Measurements from ENCODE around the gene ZNF865. TPM values are rescaled to one million over a fixed set of nuclear protein-coding genes. Genes with fewer than 3 reads are reported as not detected.
A peak's percentile ranks its signal among the peaks of the same experiment; 100 is the strongest.

The ZNF865 gene
- total and polyA plus RNA-seq, 2 donors (not counting 1 experiment from before 2014, with no cell fraction given) = 11.3 to 22.7 TPM

DNA sequence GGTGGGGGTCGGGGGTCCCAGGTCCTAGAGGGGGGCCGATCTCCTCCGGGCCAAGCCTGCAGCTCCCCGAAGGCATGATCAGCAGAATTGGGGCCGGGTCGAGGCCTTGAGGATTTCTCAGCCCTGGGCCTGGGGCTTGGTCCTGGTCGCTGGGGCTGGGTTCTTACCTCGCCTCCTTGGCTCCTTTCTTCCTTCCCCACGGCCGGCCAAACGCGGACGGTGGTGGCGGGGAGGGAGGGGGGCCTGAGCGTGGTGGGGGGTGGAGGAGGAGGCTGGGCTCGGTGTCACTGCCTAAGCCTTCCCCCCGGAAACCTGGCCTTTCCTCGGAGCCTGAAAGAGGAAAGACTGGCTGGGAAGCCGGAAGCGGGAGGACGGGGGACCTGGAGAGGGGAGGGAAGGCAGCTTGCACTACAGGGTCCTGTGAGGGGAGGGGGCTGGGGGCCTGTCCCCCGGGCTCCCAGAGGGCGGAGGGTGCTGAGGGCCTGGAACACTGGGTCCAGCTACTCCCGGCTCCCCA lies 24.8 kb upstream of the ZNF865 start, which contains the start of gene ZNF579:
TSS of gene ZNF579 (minus strand) at position 221 of the 517 bp plus-strand sequence. CDS start 1,209 bp downstream, outside the sequence.
- ATAC-seq (ENCODE audit: low read depth) (peak; percentile 71), DNase-seq (peak; percentile 83)

More for the DNA sequence above, 24.8 kb upstream of the ZNF865 start, which contains the start of gene ZNF579:
- no peaks in the 10 kb centered on the region for H3K36me3 ChIP-seq (replicated peaks in 1 of 2; ENCODE audit: control extremely low read depth in 1 of 2, control insufficient read depth in 1 of 2, extremely low read depth in 1 of 2, insufficient read depth in 2 of 2, low read length in 1 of 2)
- intact Hi-C loops (cut with micrococcal nuclease) = loop anchor here (2.0 kb wide), 1 partner anchor 18 kb away; the partner anchor contains the start of gene FIZ1
- no peaks in the 10 kb centered on the region for H3K9me3 Mint-ChIP-seq (ENCODE audit: insufficient read depth)
- H3K27ac Mint-ChIP-seq = peak within 1 kb of the TSS; percentile 68
- 1% methylated on average over 8 of the region's 24 CpGs for WGBS (ENCODE audit: insufficient coverage)
- POLR2A ChIA-PET = interaction anchor here (0.6 to 1.9 kb wide), 4 partner anchors 14 to 26 kb away, joined by 3 to 8 read pairs (median 5); partner anchors contain the start of genes FIZ1 and ZNF865
- H3K4me3 ChIP-seq (ENCODE audit: control extremely low read depth in 1 of 5, extremely low read depth in 1 of 5, insufficient read depth in 1 of 5, low read depth in 2 of 5, low read length in 4 of 5) = peak within 1 kb of the TSS; percentile 19 to 78 (median 69)
- H3K4me3 Mint-ChIP-seq = peak within 1 kb of the TSS; percentile 83
- no peaks in the 10 kb centered on the region for H4K20me1 ChIP-seq (ENCODE audit: control insufficient read depth, insufficient read depth, low read length, poor library complexity, severe bottlenecking)
- peak within 1 kb of the TSS; percentile 93 for H3K4me2 ChIP-seq (replicated peaks; ENCODE audit: low read depth, low read length, poor library complexity, severe bottlenecking)
- CTCF ChIA-PET = interaction anchor here (1.2 to 1.4 kb wide), 2 partner anchors 50 to 52 kb away, joined by 4 to 7 read pairs; no protein-coding TSS in a partner anchor
- H3K27me3 ChIP-seq (replicated peaks in 1 of 4; ENCODE audit: control extremely low read depth in 1 of 4, control insufficient read depth in 3 of 4, insufficient read depth in 4 of 4, low read length in 3 of 4) = no peaks in the 10 kb centered on the region
- H3K9ac ChIP-seq (ENCODE audit: low read length) = peak within 1 kb of the TSS; percentile 80
- no peaks in the 10 kb centered on the region for H3K27me3 Mint-ChIP-seq
- peaks cover 33% of the 10 kb centered on the region for H3K4me1 Mint-ChIP-seq
- peak within 1 kb of the TSS; percentile 66 to 80 for H3K27ac ChIP-seq (ENCODE audit: low read length in 2 of 2)
- H2AFZ ChIP-seq (ENCODE audit: insufficient read depth, low read depth, low read length, poor library complexity, severe bottlenecking) = peak within 1 kb of the TSS; percentile 96
- no peaks in the 10 kb centered on the region for H3K79me2 ChIP-seq (ENCODE audit: control insufficient read depth, insufficient read depth, low read length)
- peaks cover 0 to 9% (median 0%) of the 10 kb centered on the region in 3 donors for H3K9me3 ChIP-seq (ENCODE audit: control extremely low read depth in 1 of 3, control insufficient read depth in 2 of 3, insufficient read depth in 1 of 3, low read length in 2 of 3)
- TF ChIP-seq EZH2 (IDR thresholded peaks at IDR 0.05; ENCODE audit: borderline replicate concordance, insufficient read depth, low read depth, low read length, poor library complexity, severe bottlenecking) (no peak), CTCF (IDR thresholded peaks at IDR 0.05) (no peak)
- peaks cover 22 to 25% of the 10 kb centered on the region in 2 donors for H3K4me1 ChIP-seq (ENCODE audit: control insufficient read depth in 2 of 2, insufficient read depth in 2 of 2, low read length in 2 of 2)
